Neural cell (in vitro differentiated cells): ENCODE results near the gene CRY2.

Source experiments
- EP300 ChIP-seq: fragments of 450-650 bp; conservative IDR thresholded peaks from 2 replicates; pipeline ENCODE4 v1.6.1; 2014; ENCODE audit warnings: antibody characterized with exemption, mild to moderate bottlenecking, moderate library complexity; ENCODE audit not compliant: poor library complexity, severe bottlenecking
- EZH2 ChIP-seq: fragments of 200-600, 300-800 bp; shearing (Covaris generic), sonication (generic); IDR thresholded peaks from 2 replicates; pipeline ENCODE4 v1.6.1; 2014; ENCODE audit warnings: antibody characterized with exemption, low read length, borderline replicate concordance, mild to moderate bottlenecking; ENCODE audit not compliant: insufficient read depth, poor library complexity, severe bottlenecking
- TF ChIP-seq, protein P1 (sequence below): fragments of 450-650 bp; IDR thresholded peaks from 2 replicates; pipeline ENCODE4 v1.5.1; 2014; ENCODE audit warnings: antibody characterized with exemption, mild to moderate bottlenecking, moderate library complexity; ENCODE audit not compliant: poor library complexity, severe bottlenecking
- TF ChIP-seq, protein P2 (sequence below): IDR thresholded peaks from 2 replicates; pipeline ENCODE4 v1.6.1; 2012; ENCODE audit warnings: borderline replicate concordance

DNA sequence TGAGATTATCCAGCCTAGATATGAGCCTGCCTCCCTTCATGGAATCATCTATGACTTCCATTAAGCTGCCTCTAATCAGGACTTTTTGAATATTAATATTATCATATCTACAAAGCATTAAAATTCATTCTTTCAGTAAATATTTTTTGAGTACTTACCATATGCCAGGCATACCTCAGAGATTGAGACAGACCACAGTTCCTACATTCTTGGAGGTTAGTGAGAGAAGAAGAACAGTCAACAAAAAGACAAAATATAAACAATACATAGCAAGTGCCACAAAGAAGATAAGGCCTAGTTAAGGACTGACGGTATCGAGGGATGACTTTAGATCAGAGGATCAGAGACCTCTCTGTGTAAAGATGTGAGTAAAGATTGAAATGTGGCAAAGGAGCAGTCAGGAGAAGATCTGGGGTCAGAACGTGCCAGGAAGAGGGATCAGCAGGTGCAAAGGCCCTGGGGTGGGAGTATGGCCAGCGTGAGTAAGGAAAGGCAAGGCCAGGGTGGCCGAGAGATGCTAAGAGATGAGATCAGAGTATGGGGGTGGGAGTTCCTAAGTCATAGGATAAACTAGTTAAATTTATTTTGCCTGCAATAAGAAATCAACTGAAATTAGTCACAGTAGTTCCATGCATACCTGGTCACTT, 26.9 kb upstream of the CRY2 start:
- TF ChIP-seq, protein P1, sequence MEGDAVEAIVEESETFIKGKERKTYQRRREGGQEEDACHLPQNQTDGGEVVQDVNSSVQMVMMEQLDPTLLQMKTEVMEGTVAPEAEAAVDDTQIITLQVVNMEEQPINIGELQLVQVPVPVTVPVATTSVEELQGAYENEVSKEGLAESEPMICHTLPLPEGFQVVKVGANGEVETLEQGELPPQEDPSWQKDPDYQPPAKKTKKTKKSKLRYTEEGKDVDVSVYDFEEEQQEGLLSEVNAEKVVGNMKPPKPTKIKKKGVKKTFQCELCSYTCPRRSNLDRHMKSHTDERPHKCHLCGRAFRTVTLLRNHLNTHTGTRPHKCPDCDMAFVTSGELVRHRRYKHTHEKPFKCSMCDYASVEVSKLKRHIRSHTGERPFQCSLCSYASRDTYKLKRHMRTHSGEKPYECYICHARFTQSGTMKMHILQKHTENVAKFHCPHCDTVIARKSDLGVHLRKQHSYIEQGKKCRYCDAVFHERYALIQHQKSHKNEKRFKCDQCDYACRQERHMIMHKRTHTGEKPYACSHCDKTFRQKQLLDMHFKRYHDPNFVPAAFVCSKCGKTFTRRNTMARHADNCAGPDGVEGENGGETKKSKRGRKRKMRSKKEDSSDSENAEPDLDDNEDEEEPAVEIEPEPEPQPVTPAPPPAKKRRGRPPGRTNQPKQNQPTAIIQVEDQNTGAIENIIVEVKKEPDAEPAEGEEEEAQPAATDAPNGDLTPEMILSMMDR, result no peak
- no peak for TF ChIP-seq EZH2
- TF ChIP-seq, protein P2, sequence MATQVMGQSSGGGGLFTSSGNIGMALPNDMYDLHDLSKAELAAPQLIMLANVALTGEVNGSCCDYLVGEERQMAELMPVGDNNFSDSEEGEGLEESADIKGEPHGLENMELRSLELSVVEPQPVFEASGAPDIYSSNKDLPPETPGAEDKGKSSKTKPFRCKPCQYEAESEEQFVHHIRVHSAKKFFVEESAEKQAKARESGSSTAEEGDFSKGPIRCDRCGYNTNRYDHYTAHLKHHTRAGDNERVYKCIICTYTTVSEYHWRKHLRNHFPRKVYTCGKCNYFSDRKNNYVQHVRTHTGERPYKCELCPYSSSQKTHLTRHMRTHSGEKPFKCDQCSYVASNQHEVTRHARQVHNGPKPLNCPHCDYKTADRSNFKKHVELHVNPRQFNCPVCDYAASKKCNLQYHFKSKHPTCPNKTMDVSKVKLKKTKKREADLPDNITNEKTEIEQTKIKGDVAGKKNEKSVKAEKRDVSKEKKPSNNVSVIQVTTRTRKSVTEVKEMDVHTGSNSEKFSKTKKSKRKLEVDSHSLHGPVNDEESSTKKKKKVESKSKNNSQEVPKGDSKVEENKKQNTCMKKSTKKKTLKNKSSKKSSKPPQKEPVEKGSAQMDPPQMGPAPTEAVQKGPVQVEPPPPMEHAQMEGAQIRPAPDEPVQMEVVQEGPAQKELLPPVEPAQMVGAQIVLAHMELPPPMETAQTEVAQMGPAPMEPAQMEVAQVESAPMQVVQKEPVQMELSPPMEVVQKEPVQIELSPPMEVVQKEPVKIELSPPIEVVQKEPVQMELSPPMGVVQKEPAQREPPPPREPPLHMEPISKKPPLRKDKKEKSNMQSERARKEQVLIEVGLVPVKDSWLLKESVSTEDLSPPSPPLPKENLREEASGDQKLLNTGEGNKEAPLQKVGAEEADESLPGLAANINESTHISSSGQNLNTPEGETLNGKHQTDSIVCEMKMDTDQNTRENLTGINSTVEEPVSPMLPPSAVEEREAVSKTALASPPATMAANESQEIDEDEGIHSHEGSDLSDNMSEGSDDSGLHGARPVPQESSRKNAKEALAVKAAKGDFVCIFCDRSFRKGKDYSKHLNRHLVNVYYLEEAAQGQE, result no peak
- TF ChIP-seq EP300, result no peak
